GM12875 (cell line): ENCODE measurements around the gene DACT2.

ENCODE experiments used
- H3K4me3 ChIP-seq: one replicate; pipeline ENCODE4 v1.5.1; 2011; ENCODE audit warnings: low read depth, low read length, control low read depth
- TF ChIP-seq, protein P1 (sequence below): IDR thresholded peaks from 2 replicates; pipeline ENCODE4 v1.5.1; 2011; ENCODE audit warnings: low read depth, mild to moderate bottlenecking, control low read depth, inconsistent platforms, low read length, moderate library complexity, borderline replicate concordance; ENCODE audit not compliant: insufficient read depth

The DACT2 gene

GRCh38 chr6:168326294-168327261 lies 7.0 kb upstream of the DACT2 start:
- no peak overlapping the region for H3K4me3 ChIP-seq
- TF ChIP-seq, protein P1, sequence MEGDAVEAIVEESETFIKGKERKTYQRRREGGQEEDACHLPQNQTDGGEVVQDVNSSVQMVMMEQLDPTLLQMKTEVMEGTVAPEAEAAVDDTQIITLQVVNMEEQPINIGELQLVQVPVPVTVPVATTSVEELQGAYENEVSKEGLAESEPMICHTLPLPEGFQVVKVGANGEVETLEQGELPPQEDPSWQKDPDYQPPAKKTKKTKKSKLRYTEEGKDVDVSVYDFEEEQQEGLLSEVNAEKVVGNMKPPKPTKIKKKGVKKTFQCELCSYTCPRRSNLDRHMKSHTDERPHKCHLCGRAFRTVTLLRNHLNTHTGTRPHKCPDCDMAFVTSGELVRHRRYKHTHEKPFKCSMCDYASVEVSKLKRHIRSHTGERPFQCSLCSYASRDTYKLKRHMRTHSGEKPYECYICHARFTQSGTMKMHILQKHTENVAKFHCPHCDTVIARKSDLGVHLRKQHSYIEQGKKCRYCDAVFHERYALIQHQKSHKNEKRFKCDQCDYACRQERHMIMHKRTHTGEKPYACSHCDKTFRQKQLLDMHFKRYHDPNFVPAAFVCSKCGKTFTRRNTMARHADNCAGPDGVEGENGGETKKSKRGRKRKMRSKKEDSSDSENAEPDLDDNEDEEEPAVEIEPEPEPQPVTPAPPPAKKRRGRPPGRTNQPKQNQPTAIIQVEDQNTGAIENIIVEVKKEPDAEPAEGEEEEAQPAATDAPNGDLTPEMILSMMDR = no peak

DNA sequence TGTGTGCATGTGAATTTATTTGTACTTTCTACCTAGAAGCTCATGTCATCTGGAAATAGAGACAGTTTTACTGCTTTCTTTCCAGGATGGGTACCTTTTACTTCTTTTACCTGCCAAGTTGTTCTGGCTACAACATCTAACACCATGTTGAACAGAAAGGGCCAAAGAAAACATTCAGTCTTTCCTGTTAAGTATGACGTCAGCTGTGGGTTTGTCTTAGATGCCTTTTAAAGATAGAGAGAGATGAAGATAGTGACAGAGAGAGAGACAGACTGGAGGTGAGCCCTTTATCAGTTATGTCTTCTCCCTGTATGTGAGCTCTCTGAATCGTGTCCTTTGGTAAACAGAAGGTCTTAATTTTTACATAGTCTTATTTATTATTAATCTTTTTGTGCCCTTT lies 3.4 kb upstream of the DACT2 start:
- H3K4me3 ChIP-seq = no peak overlapping the region
- TF ChIP-seq, protein P1 = no peak

GRCh38 chr6:168320634-168321033 lies 1.1 kb upstream of the DACT2 start:
- no peak overlapping the region for H3K4me3 ChIP-seq

GRCh38 chr6:168318579-168319278 lies 848 bp downstream of the DACT2 start:
- TF ChIP-seq, protein P1 = no peak
- H3K4me3 ChIP-seq = no peak overlapping the region

More at GRCh38 chr6:168320634-168321033, 1.1 kb upstream of the DACT2 start:
- TF ChIP-seq, protein P1 = no peak

GRCh38 chr6:168318090-168318489 lies 1.5 kb downstream of the DACT2 start:
- no peak overlapping the region for H3K4me3 ChIP-seq
- TF ChIP-seq, protein P1 = no peak

- TF ChIP-seq, protein P1 = no peak
- no peak overlapping the region for H3K4me3 ChIP-seq
Observed at GRCh38 chr6:168315596-168315995, 4.0 kb downstream of the DACT2 start.
